HUDEP-2 (cell line): Measurements from ENCODE around the gene ZSCAN29.

Source experiments
- DNase-seq, 76 experiments: peaks; one replicate each; lab custom pipeline; 2025; ENCODE audit not compliant: unreplicated experiment in 76 of 76; lab: John Stamatoyannopoulos, UW

ZSCAN29 gene

DNA sequence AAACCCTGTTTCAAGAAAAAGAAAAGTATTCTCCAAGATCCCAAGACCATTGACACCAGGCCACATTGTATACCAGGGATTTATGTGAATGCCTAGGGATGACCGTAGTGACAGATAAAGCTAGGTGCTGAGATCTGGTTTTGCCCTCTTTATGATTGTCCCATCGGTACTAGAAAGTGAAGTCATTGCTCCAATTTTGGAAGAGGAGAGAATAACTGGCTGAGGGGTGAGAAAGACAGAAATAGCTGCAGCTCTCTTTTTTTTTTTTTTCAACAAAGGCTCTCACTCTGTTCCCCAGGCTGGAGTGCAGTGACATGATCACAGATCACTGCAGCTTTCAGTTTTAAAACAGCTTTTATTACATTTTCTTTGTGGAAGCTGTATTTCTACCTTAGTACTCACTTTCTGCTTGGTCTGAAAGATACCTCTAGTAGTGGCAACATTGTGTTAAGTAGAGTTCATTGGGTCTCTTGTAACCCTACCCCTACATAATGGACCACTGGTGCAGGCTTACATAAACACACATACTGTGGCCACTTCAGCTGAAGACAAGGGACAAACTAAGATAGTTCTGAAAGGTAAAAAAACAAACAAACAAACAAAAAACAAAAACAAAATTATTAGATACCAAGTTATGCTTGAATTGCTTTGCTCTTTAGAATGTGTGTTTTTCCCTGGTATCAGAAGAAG is 18.0 kb downstream of the ZSCAN29 start:
- DNase-seq: no peak

DNA sequence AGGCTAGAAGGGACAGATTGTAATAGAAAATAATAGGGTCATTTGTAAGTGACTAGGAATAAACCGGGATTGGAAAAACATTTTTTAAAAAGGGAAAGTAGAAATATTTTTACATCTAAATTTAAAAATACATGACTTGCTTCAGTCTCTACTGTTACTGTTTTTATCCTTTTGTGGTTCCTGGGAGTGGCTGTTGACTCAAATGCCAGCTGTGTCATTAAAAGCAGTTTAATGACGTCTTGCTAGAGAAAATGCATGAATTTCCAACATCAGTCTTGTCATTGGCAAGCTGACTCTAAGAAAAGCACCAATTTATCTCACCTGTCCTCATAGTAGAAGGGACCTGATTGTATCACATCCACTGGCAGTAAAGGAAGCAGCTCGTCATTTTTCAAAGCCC is 23.7 kb downstream of the ZSCAN29 start:
- no peak for DNase-seq

DNA sequence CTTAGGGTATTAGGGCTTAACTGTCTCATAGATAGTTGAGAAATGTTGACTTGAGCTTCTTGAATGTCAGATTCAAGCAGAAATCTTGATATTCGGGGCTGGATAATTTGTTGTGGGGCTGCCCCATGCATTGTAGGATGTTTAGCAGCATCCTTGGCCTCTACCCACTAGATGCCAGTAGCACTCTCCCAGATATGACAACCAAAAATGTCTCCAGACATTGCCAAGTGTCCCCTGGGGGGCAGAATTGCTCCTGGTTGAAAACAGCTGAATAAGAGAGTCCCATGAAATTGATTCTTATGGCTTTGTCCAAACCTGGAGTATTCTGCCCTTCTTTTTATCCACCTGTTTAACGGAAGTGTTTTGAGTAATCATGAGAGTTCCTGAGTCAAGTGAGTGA is 24.5 kb downstream of the ZSCAN29 start:
- peak in 14 of 76 experiments; percentile 0 to 26 (median 10) for DNase-seq

DNA sequence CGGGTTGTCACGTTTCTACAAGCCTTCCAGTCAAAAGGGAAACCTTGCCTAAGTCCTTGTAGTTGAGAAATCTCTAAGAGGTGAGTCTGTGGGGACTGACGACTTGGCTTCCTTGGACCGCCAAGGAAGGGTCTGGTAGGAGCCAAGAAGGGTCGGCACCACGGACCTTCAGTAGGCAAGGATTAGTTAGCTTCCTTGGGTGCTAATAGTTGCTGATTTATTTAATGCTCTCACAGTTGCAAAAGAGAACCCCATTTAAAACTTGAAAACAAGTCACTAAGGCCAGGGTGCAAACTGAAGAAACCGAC is 40.1 kb downstream of the ZSCAN29 start:
- no peak for DNase-seq

DNA sequence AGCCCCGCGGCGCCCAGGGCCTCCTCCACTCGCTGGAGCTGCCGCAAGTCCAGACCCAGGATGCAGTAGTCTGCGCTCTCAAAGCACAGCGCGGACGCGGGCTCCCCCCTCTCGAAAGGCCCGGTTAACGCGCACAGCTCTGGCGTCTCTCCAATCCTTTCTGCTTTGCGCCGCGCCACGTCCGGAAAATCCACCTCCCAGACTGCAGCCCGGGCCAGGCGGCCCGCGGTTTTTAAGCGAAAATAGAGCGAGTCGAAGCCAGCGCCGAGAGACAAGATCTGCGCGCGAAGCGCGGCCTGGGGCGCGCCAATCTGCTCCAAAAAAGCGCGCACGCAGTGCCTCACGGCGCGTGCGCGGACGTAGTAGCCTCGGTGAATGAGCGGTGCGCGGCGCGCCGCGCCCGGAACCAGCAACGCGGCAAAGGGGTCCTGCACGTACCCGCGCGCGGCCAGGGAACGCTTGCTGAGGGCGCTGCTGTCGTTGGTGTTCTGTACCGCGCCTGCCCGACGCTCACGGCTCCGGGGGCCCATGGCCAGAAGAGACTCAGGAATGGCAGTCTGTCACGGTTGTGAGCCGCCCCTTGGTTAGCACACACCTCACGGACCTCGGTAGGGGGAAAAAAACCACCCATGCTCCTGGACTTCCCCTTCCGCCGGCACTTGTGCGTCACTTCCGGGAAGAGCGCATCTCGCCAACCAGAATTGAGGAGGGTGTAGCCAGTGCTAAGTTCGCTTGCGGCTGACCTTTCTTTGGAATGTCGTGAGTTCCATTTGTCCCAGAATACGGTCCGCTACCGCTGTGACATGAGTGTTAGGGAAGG is 40.7 kb downstream of the ZSCAN29 start, which contains the start of gene LCMT2:
Gene LCMT2, minus strand, starts transcription at position 614 of the 820 bp plus-strand sequence. Its CDS starts 84 bp downstream, at position 530.
- DNase-seq: peak; percentile 12 to 95 (median 83)

DNA sequence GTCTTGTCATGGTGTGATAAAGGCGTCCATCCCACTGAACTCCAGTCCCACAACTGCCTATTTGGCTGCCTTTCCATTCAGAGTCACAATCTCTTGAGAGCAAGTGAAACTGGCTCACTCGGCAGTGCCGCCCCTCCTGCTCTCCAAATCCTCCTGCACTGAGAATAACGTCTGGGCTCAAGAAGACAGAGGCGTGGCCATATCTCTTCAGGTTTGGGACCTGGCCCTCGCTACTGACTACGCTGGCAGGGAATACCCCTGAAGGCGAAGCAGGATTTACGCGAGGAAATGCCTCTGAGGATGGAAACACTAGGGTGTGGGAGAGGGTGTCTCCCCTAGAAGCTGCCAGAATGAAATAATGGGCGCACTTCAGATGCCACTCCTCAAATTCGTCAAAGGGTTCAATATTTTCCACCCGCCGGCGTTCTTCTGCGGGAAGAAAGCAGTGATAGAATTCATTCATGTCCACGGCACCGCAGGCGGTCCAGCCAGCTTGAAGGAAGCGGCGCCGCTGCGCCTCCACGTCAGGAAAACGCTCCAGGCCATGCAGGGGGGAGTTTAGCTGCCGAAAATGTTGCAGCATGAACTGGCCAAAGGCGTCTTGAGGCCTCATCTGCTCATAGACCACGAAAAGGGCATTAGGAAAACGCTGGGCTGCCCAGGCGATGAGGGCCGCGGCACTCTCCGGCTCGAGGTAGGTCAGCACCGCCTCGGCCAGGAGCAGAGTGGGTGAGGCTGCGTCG is 41.5 kb downstream of the ZSCAN29 start:
- peak in 25 of 76 experiments; percentile 2 to 40 (median 16) for DNase-seq

DNA sequence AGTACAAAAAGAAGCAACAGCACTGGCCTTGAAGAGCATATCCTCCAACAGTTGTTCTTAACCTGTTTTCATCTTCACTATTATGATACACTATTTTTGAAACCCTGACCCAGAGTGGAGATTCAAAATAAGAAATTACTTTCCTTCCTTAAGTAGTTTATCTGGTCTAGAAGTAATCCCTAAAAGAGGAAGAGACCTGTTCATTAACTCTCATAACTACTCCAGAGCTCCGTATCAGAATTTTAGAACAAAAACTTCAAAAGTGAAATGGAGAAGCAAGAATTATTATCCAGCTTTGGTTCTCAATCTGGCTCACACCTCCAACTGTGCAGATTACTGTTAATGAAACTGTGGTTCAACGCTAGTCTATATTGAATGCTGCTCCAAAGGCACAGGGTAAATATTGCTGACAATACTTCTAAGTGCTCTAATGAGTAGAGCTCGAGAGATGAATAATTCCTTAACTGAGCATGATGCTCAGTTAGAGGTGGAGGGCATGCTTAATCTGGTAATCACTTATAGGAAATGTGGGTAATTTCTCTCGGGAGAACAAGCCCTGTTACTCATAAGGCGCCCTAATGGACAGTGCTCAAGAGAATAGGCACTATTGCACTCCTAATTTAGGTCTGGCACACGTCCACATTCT is 45.7 kb downstream of the ZSCAN29 start:
- DNase-seq: no peak

DNA sequence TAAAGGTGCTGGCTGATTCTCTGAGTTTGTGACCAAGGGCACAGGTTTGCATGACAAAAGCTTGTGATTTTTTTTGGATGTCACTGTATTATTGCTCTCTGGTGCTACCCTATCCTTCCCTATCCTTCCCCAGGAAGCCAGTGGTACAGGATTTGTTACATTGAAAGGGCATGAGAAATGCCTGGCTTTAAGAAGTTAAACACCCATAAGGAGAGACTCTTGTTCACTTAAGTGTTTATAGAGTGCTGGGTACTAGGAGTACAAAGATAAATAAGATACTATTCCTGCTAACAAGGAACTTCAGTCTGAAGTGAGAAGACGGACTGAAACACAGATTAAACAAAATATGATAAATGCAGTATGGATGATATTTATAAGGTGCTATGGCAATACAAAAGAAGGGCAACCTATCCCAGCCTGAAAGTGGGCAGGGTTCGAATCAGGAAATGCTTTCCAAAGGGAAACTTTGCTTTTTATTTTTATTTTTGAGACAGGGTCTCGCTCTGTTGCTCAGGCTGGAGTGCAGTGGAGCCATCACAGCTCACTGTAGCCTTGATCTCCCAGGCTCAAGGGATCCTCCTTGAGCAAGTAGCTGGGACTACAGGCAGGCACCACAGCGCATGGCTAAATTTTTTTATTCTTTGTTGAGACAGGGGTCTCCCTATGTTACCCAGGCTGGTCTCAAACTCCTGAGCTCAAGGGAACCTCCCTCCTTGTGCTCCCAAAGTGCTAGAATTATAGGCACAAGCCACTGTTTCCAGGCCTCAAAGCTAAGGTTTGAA is 51.7 kb downstream of the ZSCAN29 start:
- DNase-seq: no peak

DNA sequence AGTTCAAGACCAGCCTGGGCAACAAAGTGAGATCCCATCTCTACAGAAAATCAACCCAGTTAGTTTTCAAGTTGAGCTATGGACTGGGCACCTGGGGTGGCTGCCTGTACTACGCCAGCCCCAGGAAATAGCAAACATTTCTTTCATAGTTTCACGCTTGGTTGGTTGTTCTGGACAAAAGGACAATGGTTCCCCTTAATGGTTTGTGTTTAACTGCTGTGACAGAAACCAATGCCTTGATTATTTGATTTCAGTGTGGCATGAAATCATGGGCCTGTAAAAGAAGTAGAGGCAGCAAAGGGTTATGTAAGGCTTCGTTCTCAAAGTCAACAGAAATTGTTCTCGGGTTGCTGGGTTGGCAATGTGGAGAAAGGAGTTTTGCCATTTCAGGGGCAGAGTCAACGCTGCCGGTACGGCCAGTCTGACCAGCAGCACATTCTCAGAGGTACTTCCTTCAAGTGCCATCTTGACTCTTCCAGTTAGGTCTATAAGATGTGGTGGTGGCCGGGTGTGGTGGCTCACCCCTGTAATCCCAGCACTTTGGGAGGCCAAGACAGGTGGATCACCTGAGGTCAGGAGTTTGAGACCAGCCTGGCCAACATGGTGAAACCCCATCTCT is 53.2 kb downstream of the ZSCAN29 start:
- DNase-seq: no peak

DNA sequence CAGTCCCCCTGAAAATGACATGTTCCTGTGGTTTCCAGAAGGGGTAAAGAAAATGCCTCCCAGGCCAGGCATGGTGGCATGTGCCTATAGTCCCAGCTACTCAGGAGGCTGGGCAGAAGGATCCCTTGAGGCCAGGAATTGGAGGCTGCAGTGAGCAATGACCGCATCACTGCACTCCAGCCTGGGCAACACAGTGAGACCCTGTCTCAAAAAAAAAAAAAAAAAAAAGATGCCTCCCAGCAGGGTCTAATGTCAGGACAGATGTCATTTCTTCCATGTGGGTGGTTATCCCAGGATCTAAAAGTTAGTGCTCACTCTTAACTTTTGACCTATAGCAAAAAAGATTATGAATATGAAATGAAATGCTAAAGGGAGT is 53.9 kb downstream of the ZSCAN29 start:
- DNase-seq: no peak

DNA sequence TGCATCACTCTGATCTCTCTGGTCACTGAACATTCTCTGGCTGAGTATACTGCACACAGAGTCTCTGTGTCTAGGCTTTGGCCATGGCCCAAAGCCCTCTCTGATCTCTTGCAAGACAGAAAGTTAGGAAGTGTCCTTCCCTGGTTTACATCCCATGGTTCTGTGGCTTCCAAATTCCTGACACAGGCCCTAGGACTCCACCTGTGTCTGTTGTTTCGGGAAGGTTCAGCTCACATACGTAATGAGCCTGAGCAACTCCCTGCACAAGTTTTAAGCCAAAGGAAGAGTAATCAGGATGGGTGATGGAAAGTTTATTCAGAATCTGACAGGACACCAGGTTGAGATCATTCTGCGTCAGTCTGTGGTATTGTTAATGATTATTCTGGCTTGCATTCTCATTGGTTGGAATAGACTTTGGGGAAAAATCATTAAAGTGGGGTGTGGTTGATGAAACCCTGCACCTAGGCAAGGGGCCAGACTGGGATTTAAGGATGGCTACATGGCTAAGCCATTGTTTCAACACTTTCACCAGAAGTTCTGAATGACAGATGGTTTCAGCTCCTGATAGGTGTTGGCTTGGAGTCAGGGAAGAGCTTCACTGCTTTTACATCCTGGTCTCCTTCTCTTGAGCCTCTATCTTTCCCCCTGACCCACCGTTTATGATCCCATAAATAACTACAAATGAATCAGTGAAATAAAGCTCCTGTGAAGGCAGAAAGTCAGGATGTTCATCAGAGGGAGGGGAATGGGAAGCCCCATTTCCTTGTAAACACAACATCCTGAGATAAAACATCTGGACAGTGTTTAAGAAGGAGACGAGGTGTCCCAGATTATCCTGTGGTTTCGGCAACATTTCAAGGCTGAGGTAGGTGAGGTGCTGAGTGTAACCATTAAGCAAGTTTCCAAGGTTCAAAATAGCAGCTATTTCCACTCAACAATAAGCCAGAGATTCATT is 54.5 kb downstream of the ZSCAN29 start:
- DNase-seq: no peak

DNA sequence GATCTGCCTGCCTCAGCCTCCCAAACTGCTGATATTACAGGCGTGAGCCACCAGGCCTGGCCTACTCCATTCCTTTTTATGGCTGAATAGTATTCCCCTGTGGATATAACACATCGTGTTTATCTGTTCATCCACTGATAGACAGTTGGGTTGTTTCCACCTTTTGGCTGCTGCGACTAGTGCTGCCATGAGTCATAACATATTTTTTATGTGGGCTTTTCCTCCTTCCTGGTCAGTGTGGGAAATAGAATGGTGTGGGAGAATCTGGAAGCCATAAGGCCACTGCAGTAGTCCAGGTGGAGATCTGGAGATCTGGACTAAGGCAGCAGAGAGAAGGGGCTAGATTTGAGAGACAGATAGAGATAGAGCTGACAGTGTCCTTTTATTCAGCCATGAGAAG is 56.7 kb downstream of the ZSCAN29 start:
- DNase-seq: no peak

DNA sequence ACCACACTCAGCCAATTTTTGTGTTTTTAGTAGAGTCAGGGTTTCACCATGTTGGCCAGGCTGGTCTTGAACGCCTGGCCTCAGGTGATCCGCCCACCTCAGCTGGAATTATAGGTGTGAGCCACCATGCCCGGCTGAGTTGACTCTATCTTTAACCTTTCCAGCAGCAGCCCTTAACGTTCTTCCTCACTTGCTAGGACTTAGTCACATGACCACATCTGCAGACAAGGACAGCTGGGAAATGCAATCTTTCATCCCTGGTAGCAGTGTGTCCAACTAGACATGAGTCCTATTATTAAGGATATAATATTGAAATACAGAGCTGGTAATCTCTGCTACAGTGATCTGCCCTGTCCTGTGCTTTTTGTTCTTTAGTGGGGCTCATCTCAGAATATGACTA is 58.5 kb downstream of the ZSCAN29 start:
- DNase-seq: no peak
